Middle frontal gyrus (tissue), 1 donor: ENCODE results near the gene BCAR1.
"Not testable (repeated sequence)": the region's sequence is repeated elsewhere in the genome, so short reads cannot be mapped to it uniquely, and the experiment has no call there.

Experiments used
- DNase-seq: peaks from one replicate; pipeline ENCODE4 v3.0.0-alpha.2; 2015; ENCODE audit warnings: low spot score; ENCODE audit errors: extremely low spot score

The BCAR1 gene, protein sequence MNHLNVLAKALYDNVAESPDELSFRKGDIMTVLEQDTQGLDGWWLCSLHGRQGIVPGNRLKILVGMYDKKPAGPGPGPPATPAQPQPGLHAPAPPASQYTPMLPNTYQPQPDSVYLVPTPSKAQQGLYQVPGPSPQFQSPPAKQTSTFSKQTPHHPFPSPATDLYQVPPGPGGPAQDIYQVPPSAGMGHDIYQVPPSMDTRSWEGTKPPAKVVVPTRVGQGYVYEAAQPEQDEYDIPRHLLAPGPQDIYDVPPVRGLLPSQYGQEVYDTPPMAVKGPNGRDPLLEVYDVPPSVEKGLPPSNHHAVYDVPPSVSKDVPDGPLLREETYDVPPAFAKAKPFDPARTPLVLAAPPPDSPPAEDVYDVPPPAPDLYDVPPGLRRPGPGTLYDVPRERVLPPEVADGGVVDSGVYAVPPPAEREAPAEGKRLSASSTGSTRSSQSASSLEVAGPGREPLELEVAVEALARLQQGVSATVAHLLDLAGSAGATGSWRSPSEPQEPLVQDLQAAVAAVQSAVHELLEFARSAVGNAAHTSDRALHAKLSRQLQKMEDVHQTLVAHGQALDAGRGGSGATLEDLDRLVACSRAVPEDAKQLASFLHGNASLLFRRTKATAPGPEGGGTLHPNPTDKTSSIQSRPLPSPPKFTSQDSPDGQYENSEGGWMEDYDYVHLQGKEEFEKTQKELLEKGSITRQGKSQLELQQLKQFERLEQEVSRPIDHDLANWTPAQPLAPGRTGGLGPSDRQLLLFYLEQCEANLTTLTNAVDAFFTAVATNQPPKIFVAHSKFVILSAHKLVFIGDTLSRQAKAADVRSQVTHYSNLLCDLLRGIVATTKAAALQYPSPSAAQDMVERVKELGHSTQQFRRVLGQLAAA

GRCh38 chr16:75251280-75252048 lies at the start of gene BCAR1:
Gene BCAR1 (minus strand): TSS chr16:75251624. CDS start chr16:75251482, 142 bp downstream.
- peak; percentile 80 for DNase-seq

- DNase-seq: no peak
Measured at GRCh38 chr16:75298267-75298666, 46.8 kb upstream of the BCAR1 start.

GRCh38 chr16:75296606-75297005 lies 45.2 kb upstream of the BCAR1 start:
- no peak for DNase-seq

DNA sequence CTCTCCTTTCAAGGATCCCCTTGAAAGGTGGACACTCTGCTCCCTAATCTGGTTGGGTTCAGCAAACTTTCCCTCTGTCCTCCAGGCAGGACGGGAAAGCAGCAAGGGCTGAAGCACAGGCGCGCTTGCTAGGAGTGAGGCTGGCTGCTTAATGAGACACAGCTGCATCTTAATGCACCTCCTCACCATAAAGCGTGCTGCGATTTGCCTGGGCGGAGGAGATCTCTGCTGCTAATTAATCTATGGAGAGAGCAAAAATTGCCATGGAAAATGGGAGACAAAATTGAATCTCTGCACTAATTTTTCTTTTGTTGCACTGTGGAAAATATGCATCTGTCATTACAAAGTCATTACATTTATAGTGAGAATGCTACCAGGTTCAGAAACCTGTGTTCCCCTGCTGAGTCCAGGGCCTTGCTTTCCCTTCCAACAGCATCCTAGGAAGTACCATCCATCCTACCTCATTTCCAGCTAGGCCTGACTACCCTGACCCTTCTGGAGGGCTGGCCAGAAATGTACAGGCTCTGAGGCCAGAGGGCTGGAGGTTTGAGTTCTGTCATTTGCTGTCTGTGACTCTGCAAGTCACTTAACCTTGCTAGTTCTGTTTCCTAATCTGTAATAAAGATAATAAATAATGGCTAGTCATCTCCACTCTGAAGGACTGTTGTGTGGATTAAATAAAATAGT lies 43.5 kb upstream of the BCAR1 start:
- no peak for DNase-seq

- DNase-seq: no peak
Measured at GRCh38 chr16:75293772-75294171, 42.3 kb upstream of the BCAR1 start.

DNA sequence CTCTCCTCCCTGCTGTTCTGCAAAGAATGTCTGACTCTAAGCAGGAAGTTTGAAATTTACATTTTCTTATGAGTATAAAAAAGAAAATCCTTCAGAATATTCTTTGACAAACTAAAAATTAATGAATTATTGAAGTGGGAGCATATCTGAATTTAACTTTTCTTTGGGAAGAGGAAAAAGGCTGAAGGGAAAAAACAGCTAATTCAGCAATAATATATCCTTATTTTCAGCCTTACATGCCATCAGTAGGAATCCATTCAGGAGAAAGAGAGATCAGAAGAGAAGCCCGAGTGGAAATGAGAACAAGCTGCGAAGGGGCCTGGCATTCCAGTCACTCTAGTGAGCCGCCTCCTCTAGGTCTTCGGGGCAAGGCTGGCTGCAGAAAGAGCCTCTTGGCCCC lies 41.7 kb upstream of the BCAR1 start:
- DNase-seq: no peak

GRCh38 chr16:75292691-75293090 lies 41.3 kb upstream of the BCAR1 start:
- DNase-seq: no peak

- no peak for DNase-seq
Measured at GRCh38 chr16:75289189-75289588, 37.8 kb upstream of the BCAR1 start.

DNA sequence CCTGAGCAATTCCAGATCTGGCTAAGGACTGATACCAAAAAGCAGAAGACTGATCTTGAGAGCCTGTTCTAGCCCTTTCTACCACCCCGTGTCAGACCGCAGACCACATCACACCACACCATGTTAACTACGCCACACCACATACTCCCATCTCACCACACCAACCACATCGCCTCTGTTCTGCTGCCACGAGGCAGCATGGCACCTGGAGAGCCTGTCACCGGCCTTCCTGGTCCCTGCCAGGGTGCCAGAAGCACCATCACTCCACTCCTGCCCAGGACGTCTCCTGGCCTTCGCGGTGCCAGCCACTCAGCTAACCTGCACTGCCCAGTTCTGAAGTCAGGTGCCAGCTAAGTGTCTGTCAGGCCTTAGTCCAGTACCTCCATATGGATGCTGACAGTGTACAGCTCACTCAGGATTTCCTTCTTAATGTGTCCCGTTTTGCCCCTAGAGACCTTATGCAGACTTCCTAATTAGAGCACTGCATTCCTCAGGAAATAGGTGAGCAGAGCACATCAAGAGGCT lies 37.2 kb upstream of the BCAR1 start:
- DNase-seq: no peak

- no peak for DNase-seq
Measured at GRCh38 chr16:75288181-75288580, 36.8 kb upstream of the BCAR1 start.

- no peak for DNase-seq
Measured at GRCh38 chr16:75287708-75288107, 36.3 kb upstream of the BCAR1 start.

DNA sequence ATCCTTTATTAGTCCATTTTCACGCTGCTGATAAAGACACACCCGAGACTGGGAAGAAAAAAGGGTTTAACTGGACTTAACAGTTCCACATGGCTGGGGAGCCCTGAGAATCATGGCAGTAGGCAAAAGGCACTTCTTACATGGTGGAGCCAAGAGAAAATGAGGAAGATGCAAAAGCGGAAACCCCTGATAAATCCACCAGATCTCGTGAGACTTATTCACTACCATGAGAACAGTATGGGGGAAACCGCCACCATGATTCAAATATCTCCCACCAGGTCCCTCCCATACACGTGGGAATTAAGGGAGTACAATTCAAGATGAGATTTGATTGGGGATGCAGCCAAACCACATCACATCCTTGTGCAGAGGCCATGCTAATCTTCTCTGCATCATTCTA lies 35.0 kb upstream of the BCAR1 start:
- DNase-seq: no peak

- no peak for DNase-seq
Measured at GRCh38 chr16:75282466-75283281, 31.2 kb upstream of the BCAR1 start.

GRCh38 chr16:75281826-75282225 lies 30.4 kb upstream of the BCAR1 start:
- DNase-seq: no peak

GRCh38 chr16:75281009-75281408 lies 29.6 kb upstream of the BCAR1 start:
- not testable (repeated sequence) for DNase-seq

DNA sequence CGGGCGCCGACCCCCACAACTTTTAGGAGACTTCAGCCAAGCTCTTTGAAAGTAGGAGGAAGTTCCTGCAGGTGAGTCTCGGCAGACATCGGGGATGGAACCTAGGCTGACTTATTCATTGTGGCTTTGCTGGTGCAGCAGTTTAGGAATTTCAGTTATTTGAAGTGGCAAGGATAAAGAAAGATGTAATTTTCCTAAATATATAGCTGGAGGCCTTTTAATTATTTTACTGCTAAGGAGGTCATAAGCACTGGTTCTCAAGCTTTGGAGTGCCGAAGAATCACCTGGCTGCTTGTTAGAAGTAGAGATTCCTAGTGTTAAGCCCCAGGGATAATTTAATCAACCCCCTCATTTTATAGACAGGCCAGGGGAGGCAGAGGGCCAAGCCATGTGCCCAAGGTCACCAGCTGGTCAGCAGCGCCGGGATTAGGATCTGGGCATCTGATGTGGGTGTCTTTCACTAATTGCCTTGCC lies 28.9 kb upstream of the BCAR1 start:
- DNase-seq: no peak

GRCh38 chr16:75279305-75279704 lies 27.9 kb upstream of the BCAR1 start:
- DNase-seq: no peak

DNA sequence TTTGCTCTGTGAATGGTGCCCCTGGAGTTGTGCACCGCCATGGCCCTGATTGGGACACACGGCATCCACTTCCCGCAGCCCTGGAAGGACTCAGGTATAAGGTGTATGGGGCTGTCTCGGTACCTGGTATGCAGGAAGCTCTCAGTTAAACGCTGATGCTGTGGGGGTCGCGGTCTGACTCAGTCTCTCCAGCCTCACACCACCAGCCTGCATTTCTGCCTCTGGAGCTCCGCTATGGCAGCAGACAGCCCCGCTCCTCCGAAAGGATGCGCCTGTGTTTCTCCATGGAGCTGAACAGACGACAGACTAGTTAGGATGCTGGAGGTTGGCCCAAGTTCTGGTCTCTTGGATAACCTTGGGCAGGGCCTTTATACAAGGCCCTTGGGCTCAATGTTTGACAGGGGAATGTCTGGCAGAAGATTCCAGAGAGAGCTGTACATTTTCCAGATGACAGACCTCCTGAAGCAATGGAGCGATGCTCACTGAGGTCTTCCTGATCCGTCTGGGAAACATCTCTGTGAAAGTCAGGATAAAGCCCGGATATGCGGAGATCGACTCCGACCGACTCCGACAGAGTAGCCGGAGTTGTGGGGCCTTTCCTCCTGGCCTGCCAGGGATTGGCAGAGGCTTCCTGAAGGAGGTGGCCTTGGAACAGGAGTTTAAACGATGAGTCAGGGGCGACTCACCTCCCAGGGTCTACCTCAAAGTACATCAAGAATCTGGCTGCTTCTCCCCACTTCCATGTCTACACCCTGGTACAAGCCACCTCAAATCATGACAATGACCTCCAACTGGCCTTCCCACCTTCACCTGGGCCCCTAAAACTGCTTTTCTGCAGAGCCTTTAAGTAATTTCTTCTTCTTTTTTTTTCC lies 21.9 kb upstream of the BCAR1 start:
- no peak for DNase-seq

GRCh38 chr16:75272629-75273028 lies 21.2 kb upstream of the BCAR1 start:
- DNase-seq: not testable (repeated sequence)
